Fibroblast of gingiva (primary cell): Measurements from ENCODE around the gene COL6A2.
"Not testable (repeated sequence)": the region's sequence is repeated elsewhere in the genome, so short reads cannot be mapped to it uniquely, and the experiment has no call there.

ENCODE experiments used
- DNase-seq: peaks from one replicate; pipeline ENCODE4 v3.0.0-alpha.2; 2011; ENCODE audit warnings: low read depth

The COL6A2 gene

DNA sequence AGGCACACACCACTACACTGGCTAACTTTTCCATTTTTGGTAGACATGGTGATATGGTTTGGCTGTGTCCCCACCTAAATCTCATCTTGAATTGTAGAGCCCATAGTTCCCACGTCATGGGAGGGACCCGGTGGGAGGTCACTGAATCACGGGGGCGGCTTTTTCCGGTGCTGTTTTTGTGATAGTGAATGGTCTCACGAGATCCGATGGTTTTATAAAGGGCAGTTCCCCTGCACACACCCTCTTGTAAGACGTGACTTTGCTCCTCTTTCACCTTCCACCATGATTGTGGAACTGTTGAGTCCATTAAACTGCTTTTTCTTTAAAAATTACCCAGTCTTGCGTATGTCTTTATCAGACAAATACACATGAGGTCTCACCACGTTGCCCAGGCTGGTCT is 58.8 kb downstream of the COL6A2 start:
- no peak for DNase-seq

- DNase-seq: no peak
Measured at GRCh38 chr21:46157396-46157986, 59.6 kb downstream of the COL6A2 start.

DNA sequence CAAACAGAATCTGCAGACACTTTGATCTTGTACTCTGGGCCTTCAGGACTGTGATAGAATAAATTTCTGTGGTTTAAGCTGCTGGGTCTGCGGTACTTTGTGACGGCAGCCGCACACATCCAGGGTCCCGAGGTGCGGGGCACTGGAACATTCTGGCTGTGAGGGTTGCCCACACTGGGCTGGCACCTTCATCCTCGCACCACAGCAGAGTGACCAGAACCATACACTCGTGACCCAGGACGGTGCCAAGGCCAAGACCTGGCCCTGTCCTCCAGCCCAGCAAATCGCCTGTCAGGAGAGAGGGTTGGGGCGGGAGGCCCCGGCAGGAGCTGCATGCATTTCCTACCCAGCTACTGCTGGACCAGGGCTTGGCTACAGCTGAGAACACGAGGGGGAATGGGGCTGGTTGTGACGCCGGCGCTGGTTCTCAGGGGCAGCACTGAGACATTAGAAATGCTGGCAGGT is 60.1 kb downstream of the COL6A2 start:
- DNase-seq: no peak

- no peak for DNase-seq
Measured at GRCh38 chr21:46158666-46159300, 60.9 kb downstream of the COL6A2 start.

- DNase-seq: no peak
Measured at GRCh38 chr21:46159390-46159789, 61.5 kb downstream of the COL6A2 start.

DNA sequence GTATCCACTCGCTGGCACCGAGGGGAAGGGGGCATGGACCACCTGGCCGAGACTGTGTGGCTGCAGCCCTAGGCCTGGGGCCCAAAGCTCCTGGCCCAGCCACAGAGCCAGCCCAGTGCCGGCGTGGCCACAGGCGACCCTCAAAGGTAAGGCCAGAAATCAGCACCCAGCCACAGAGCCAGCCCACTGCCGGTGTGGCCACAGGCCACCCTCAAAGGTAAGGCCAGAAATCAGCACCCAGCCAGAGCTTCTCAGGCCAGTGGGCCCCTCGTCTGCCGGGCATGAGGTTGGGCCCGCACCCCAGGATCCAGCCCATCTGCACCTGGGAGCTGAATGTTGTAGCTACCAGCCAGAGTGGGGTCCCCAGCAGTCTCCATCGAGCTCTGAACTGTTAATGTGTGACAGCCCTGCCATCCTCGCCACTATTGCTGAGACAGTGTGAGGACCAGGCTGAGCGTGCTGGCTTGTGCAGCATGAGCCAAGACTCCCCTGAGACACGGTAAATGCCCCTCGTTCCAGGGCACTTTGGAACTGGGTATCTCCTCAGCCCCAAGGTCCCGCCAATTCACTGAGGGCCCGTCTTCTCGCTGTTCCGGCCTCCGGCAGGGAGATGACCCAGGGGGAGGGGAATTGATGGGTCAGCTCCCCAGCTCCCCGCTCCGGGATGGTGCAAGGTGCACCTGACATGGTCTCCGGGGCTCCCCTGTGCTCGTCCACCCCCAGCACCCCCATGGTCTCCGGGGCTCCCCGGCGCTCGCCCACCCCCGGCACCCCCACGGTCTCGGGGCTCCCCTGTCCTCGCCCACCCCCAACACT is 62.1 kb downstream of the COL6A2 start:
- no peak for DNase-seq

DNA sequence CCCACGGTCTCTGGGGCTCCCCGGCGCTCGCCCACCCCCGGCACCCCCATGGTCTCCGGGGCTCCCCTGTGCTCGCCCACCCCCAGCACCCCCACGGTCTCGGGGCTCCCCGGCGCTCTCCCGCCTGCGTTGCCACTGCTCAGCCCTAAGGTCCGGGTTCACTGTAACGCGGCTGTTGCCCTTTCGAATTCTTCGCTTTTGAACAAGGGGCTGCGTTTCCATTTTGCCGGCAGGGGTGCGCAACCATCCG is 62.7 kb downstream of the COL6A2 start:
- no peak for DNase-seq

DNA sequence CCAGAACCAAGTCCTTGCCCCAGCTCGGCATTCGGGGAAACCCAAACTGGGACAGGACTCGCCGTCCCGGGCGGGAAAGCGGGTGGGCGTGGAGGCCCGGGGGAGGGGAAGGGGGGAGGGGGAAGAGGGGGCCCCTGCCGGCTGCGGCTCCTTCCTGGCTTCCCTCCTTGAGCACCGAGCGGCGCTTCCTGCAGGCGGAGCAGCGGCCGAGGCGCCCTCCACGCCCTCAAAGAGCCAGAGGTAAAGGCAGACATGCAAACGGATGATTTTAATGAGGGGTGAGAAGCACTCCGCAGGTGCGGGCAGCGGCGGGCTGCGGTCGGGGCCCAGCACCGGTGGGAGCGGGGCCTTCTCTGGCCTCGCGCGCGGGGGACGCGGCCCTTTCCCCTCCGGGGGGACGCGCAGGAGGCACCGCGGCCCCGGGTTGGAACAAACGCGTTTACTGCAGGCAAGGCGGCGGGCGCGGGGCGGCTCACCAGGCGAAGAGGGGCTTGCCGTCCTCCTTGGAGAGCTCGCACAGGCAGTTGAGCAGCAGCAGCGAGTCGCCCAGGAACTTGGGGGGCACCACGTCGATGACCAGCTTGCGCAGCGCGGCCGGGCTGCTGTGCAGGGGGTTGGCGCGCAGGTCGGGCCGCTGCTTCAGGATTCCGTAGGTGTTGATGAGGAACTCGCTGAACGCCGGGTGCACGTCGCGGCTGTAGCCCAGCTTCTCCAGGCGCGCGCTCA is 63.2 kb downstream of the COL6A2 start:
- no peak for DNase-seq

DNA sequence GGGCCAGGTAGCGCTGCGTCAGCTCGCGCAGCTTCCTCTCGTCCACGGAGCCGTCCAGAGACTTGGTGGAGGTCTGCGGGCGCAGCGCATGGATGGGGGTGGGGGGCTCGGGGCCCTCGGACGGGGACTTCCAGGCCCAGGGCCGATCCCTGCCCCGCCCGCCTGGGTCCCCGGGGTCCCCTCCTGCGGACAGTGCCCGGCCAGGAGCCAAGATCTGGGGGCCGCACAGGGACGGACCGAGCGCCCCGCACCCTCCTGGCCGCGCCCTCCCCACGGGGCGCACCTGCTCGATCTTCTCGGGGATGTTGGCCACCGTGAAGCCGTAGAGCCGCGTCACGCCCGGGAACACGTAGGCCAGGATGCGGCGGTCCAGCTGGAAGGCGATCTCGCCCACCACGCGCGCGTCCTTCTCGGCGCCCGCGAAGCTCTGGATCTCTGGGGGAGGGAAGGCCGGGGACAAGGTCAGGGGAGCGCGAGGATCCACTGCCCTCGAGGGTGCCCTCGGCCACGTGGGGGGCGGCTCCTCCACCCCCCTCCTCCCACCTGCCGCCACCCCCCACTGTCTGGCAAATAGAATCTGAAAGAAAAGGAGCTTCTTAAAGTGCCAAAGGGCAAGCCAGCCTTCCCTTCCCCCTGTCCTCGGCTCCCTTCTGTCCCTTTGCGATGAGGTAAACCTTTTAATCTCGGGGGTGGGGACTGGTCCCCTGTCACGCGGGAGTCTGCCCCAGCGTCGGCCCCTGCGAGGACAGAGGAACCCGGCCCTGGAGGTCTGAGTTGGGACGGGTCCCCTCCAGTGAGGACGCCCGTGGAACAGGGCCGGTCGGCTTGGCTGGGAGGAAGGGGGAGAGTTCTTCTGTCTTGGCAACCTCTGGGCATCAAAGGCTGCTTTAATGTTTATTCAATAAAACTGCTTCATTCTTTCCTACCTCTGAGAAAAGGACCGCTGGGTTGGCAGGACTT is 64.0 kb downstream of the COL6A2 start:
- no peak for DNase-seq

DNA sequence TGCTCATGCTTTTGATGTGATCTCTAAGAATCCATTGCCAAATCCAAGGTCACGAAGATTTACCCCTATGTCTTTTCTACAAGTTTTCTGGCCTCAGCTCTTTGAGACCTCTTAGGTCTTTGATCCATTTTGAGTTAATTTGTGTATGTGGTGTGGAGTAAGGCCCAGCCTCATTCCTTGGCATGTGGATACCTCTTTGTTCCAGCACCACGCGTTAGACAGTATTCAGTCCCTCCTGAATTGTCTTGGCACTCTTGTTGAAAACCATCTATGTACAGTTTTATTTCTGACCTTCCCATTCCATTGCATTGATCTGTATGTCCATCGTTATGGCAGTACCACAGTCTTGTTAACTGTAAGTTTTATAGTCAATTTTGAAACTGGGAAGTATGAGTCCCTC is 65.5 kb downstream of the COL6A2 start:
- no peak for DNase-seq

- no peak for DNase-seq
Measured at GRCh38 chr21:46165098-46165497, 67.2 kb downstream of the COL6A2 start.

GRCh38 chr21:46168238-46168637 is 70.3 kb downstream of the COL6A2 start:
- no peak for DNase-seq

- no peak for DNase-seq
Measured at GRCh38 chr21:46168659-46169386, 70.9 kb downstream of the COL6A2 start.

- not testable (repeated sequence) for DNase-seq
Measured at GRCh38 chr21:46170436-46171193, 72.7 kb downstream of the COL6A2 start.

DNA sequence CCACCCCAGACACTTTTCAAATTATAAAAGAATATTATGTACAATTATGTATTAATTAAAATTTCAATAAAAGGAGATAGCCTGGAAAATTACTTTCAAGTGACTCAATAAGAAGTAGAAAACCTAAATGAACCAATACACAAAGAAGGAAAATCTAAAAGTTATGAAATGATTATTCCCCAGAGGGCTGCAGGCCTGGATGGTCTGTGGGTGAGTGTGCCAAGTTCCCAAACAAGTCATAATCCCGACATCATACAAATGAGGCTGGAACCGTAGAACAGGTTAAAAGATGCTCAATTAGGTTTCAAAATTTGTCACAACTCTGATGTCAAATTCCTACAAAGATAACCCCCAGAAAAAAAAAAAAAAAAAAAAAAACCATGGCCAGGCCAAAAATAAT is 73.7 kb downstream of the COL6A2 start:
- peak; percentile 38 for DNase-seq

- DNase-seq: no peak
Measured at GRCh38 chr21:46171996-46172862, 74.3 kb downstream of the COL6A2 start.

- DNase-seq: no peak
Measured at GRCh38 chr21:46172863-46173528, 75.1 kb downstream of the COL6A2 start.

GRCh38 chr21:46173573-46173972 is 75.7 kb downstream of the COL6A2 start:
- DNase-seq: no peak
